Activated T-cell treated with anti-CD3 and anti-CD28 coated beads for 48 hours (primary cell): ENCODE measurements around the gene LRRC39.
"Not testable (repeated sequence)": the region's sequence is repeated elsewhere in the genome, so short reads cannot be mapped to it uniquely, and the experiment has no call there.

Experiments used
- DNase-seq: peaks from one replicate; pipeline ENCODE4 v3.0.0-alpha.2; 2020; ENCODE audit warnings: low read depth

Gene LRRC39

DNA sequence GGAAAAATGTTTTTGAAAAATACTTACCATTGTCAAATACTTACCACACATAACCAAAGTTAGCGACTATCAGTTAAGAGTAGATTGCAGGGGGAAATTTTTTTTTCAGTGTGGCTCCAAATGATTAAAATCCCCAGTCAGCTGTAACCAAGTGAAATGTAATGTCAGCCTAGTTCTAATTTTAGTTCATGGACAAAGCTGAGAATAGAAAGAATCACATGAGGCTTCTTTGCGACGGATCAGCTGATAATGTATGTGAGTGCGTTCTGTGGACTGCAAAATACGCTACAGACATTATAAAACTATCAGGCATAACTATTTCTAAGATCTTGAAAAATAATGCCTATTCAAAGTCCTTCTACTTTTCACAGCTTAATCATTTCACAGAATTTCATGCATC is at the start of gene LRRC39:
Gene LRRC39 (minus strand): TSS at position 166 of the 400 bp plus-strand sequence. CDS start 9,740 bp downstream, outside the sequence.
- no peak for DNase-seq

GRCh38 chr1:100222428-100222827 is 44.4 kb upstream of the LRRC39 start:
- no peak for DNase-seq

- DNase-seq, result no peak
These were observed 41.8 kb upstream of the LRRC39 start for GRCh38 chr1:100219883-100220282.

GRCh38 chr1:100219457-100219856 is 41.4 kb upstream of the LRRC39 start:
- DNase-seq, result no peak

DNA sequence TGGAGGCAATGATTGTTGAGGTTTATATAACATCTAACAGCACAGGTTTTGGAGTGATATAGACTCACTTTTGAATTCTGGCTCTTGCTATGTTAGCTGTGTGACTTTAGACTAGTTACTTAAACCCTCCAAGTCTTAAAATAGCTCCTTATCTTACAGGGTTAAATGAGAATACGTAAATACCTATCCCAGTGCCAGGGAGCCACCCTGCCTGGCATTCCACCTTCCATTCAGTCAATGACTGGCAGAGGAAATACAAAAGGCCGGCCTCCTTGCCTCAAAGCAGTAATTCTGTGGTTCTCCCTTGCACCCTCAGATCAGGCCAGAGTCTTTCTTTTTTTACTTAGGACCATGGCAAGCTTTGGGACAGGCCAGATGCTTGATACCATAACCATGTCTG is 39.8 kb upstream of the LRRC39 start:
- DNase-seq, result no peak

GRCh38 chr1:100215101-100215500 is 37.0 kb upstream of the LRRC39 start:
- DNase-seq, result no peak

- no peak for DNase-seq
These were observed 35.1 kb upstream of the LRRC39 start for GRCh38 chr1:100213141-100213540.

- DNase-seq, result no peak
These were observed 28.2 kb upstream of the LRRC39 start for GRCh38 chr1:100206301-100206700.

- not testable (repeated sequence) for DNase-seq
These were observed 27.5 kb upstream of the LRRC39 start for GRCh38 chr1:100205593-100205992.

- DNase-seq, result not testable (repeated sequence)
These were observed 27.0 kb upstream of the LRRC39 start for GRCh38 chr1:100205103-100205502.

- not testable (repeated sequence) for DNase-seq
These were observed 24.6 kb upstream of the LRRC39 start for GRCh38 chr1:100202703-100203102.

DNA sequence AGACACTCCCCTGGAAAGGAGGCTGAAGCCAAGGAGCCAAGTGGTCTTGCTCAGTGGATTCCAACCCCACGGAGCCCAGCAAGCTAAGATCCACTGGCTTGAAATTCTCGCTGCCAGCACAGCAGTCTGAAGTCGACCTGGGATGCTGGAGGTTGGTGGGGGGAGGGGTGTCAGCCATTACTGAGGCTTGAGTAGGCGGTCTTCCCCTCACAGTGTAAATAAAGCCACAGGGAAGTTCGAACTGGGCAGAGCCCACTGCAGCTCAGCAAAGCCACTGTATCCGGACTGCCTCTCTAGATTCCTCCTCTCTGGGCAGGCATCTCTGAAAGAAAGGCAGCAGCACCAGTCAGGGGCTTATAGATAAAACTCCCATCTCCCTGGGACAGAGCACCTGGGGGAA is 22.0 kb upstream of the LRRC39 start:
- not testable (repeated sequence) for DNase-seq

DNA sequence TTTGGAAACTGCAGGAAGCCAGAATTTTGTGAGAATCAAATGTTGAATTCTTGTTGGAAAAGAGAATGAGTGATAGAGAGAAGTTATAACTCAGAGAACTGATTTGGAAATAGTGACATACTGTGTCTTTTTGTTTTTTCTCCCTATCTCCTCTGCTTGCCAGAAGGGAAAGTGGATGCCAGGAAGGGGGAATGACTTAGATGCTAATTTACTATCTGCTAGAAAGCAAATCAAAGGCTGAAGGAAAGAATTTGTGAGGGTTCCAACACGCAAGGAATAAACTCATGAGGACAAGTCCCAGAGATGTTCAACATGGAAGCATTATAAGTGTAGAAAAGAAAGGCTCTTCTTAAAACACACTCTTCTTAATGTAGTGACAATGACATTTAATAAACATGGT is 20.5 kb upstream of the LRRC39 start:
- DNase-seq, result no peak

DNA sequence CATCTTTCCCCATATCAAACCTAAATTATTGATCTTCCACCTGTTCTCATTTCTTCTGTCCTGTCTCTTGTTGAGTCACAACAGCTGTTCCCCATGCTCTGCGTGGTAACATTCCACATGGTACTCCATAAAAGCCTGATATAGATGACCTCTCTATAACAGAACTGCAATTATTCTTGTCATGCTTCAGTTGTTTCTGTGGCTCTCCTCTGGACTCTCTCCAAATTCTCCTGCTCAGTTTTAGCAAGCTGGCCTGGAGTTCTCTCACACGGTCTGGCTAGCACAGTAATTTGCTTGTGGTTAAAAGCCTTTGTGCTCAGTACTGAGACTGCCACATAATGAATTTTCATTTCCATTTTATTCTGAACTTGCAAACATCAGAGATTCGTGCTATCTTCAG is 10.6 kb upstream of the LRRC39 start:
- no peak for DNase-seq

DNA sequence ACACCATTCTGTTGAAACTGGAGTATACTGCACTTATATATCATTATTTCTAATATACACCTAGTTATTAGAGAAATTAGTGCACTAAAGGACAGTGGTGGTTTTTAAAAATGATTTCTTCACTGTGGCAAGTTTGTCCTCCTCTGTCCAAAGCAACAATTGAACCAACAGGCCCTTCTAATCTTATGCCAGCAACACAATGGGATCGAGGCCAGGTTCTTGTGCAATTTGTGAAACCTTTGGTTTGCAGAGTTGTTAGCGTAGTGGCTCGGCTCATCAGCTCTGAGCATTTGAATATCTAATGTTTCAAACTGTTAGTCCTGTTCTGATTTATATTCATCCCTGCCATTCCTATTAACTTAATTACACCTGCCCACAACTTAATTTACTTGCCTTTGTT is 9.9 kb upstream of the LRRC39 start:
- no peak for DNase-seq

- no peak for DNase-seq
These were observed 6.5 kb upstream of the LRRC39 start for GRCh38 chr1:100184536-100184935.

GRCh38 chr1:100183370-100183769 is 5.3 kb upstream of the LRRC39 start:
- no peak for DNase-seq

GRCh38 chr1:100177295-100178041 is 588 bp downstream of the LRRC39 start:
- no peak for DNase-seq

DNA sequence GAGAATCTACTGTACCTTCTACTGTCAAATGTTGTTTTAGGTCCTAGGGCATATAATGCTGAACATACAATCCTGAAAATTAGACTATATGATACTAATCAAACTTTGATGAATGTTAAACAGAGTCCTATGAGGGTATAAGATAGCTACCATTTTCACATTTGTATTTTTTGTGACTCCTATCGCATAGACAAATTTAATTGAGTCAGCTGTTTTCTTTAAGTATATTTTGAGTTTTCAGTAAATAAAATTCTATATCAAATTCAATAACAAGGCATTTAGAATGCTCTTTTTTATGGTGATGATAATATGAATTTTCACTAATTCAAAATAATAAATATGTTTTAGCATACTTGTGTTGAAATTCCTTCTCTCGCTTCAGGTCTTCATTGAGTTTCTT is 10.0 kb downstream of the LRRC39 start:
- DNase-seq, result no peak

GRCh38 chr1:100164702-100165101 is 13.4 kb downstream of the LRRC39 start:
- DNase-seq, result no peak

- no peak for DNase-seq
These were observed 13.8 kb downstream of the LRRC39 start for GRCh38 chr1:100164216-100164615.

- DNase-seq, result no peak
These were observed 15.2 kb downstream of the LRRC39 start for GRCh38 chr1:100162881-100163280.

DNA sequence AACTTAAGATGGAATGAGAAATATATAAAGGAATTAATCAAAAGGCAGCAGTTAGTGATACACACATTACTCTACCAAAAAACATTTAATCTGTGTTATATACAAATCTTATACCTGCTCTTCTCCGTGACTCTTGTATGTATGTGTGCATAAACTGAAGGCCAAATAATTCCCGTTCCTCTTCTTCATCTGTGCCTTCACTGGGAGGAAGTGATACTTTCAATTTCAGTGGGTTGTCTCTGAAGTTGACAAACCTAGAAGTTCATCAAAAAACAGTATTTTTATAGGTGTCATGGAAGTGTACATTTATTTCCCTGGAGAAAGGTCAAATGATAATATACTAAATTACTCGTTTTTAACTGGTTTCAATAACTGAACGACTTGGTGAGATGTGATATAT is 25.8 kb downstream of the LRRC39 start:
- no peak for DNase-seq

GRCh38 chr1:100151679-100152078 is 26.4 kb downstream of the LRRC39 start:
- no peak for DNase-seq
